HG03175 (cell line): ENCODE results near the gene FAM151B.
"Not testable (repeated sequence)": the region's sequence is repeated elsewhere in the genome, so short reads cannot be mapped to it uniquely, and the experiment has no call there.

Experiments
- ATAC-seq: cut with Tn5 transposase; IDR thresholded peaks from one replicate; pipeline ENCODE4 v1.9.1; 2021; ENCODE audit warnings: mild to moderate bottlenecking, moderate library complexity; ENCODE audit not compliant: unreplicated experiment

The FAM151B gene

GRCh38 chr5:80502800-80503199 is 14.9 kb downstream of the FAM151B start:
- no peak for ATAC-seq

GRCh38 chr5:80503641-80504040 is 15.7 kb downstream of the FAM151B start:
- no peak for ATAC-seq

DNA sequence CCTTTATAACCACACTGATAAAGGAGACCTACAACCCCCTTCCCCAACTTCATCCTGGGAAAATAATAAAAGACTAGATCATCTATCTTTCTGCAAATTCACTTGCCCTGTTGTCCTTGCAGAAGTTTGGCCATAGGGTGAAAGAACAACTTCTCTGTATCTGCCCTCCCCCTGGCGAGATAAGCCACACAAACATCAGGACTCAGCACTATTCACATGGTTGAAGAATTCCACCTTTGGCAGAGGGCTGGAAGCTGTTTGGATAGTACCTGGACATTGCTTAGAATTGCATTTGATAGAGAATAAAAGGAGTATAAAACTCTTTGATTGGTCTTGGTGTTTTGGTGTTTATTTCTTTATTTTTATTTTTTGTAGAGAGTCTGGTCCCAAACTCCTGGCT is 16.9 kb downstream of the FAM151B start:
- ATAC-seq = no peak

GRCh38 chr5:80507663-80508062 is 19.8 kb downstream of the FAM151B start:
- no peak for ATAC-seq

DNA sequence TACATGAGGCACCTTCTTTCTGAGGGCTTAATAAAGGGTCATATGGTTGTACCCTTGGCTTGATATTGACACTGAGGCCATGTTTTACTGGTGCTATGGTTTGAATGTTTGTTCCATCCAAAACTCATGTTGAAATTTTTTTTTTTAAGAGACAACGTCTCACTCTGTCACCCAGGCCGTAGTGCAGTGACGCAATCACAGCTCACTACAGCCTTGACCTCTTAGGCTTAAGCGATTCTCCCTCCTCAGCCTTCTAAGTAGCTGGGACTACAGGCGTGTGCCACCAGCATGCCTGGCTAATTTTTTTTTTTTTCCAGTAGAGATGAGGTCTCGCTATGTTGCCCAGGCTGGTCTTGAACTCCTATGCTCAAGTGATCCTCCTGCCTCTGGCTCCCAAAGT is 20.9 kb downstream of the FAM151B start:
- no peak for ATAC-seq

- no peak for ATAC-seq
These were observed 21.5 kb downstream of the FAM151B start for GRCh38 chr5:80509362-80509761.

DNA sequence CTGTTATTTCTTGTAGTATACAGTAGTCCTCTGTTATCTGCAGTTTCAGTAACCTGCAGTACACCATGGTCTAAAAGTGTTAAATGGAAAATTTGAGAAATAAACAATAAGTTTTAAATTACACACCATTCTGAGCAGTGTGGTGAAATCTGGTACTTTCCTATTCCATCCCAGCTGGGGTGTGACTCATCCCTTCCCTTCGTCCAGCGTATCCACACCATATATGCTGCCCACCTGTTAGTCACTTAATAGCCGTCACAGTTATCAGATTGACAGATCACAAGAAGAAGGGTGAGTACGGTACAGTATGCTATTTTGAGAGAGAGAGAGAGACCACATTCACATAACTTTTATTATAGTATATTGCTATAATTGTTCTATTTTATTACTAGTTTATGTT is 28.9 kb downstream of the FAM151B start:
- ATAC-seq = no peak

DNA sequence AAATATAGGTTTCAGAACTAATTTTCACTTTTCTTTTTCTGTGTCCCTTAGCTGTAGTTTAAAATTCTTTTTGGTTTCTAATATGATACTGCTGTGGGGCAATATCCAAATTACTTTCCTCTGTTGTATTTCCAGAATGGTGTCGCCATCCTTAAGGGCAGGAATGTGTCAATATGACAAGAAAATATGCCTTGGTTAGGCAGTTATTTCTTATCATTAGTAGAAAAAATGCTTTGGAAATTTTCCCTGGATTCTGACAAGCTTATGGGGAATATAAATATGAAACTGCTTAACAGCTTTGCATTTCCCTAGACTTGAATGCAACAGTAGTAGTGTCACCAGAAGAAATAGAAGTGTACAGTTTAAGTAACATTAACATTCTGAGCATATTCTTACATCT is 52.8 kb downstream of the FAM151B start:
- no peak for ATAC-seq

- no peak for ATAC-seq
These were observed 53.5 kb downstream of the FAM151B start for GRCh38 chr5:80541392-80541791.

GRCh38 chr5:80554646-80555045 is 66.7 kb downstream of the FAM151B start:
- no peak for ATAC-seq

- ATAC-seq = no peak
These were observed 67.2 kb downstream of the FAM151B start for GRCh38 chr5:80555099-80555498.

- no peak for ATAC-seq
These were observed 71.3 kb downstream of the FAM151B start for GRCh38 chr5:80559244-80559643.

- no peak for ATAC-seq
These were observed 77.4 kb downstream of the FAM151B start for GRCh38 chr5:80565330-80565729.

DNA sequence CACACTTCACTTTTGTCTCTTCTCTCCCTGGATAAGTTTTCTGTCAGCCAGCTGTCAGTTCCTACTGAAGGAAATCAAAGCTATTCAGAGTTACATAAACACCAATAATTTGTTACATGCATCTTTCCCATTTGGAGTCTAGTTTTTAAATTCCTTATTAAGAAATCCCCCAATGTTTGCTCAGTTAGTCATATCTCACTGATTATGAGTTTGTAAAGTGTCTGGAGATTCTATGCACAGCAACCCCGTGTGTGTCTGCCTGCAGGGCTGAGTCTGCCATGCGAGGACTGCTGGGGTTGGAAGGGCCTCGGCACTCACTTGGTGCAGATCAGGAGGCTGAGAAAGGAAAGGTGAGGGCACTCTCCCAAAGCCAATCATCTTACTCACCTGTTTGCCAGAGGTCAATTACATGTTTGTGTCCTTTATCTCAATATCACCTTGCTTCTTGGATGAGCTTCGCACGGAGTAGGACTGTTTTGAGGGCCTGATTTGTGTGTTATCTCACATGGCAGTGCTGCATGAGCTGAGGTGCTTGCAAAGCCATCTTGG is 78.9 kb downstream of the FAM151B start:
- ATAC-seq = no peak

- ATAC-seq = no peak
These were observed 80.4 kb downstream of the FAM151B start for GRCh38 chr5:80568251-80568650.

DNA sequence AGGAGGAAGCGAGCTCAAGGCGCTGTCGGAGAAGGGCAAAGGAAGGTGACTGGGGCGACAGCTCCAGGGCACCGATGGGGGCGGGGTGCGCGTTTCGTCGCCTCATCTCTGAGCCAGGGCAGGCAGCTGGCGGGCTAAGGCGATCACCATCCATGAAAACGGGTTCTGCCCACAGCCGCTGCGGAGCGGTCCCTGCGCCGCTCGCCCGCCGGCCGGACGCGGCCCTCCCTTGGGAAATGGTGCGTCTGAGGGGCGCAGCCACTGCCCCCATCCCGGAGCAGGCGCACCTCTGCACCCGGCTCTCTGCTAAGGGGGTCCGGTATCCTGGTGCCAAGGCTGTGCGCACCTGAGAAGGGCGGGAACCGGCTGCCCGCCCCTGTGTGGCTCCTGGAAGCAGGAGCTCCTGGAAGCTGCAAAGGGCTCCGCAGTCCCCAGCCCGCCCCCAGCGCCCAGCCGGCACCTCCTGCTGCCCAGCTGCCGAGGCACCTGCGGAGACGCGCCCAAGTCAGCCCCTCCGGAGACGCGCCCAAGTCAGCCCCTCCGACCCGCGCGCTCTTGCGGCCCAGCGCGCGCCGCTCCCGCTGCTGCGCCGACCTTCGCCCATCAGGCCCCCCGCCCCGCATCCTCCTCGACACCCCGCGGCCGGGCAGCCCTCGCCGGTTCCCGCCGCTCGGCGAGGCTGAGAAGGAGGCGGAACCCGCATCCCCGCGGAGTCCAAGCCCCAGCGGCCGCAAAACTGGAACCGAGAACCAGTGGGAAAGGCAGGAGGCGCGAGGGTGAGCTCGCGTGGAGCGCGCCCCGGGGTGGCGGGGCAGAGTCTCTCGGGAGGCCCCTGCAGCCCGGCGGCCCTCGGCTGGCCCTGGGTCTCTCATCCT is 81.4 kb downstream of the FAM151B start:
- ATAC-seq = no peak

- peak; percentile 39 for ATAC-seq
These were observed 82.3 kb downstream of the FAM151B start, which contains the start of gene ANKRD34B for GRCh38 chr5:80569961-80570786. ANKRD34B (minus strand) TSS chr5:80570280; CDS start chr5:80560019, 10,261 bp downstream.

GRCh38 chr5:80573062-80573461 is 85.2 kb downstream of the FAM151B start:
- no peak for ATAC-seq

DNA sequence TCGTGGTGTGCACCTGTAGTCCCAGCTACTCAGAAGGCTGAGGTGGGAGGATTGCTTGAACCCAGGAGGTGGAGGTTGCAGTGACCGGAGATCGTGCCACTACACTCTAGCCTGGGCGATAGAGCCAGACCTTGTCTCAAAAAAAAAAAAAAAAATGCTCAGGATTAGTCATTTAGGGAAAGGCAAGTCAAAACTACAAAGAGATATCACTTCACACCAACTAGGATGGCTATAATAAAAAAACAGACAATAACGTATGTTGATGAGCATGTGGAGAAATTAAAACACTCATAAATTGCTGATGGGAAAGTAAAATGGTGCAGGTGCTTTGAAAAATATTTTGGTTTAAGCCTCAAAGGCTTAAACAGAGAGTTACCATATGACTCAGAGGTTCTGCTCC is 88.5 kb downstream of the FAM151B start:
- no peak for ATAC-seq

DNA sequence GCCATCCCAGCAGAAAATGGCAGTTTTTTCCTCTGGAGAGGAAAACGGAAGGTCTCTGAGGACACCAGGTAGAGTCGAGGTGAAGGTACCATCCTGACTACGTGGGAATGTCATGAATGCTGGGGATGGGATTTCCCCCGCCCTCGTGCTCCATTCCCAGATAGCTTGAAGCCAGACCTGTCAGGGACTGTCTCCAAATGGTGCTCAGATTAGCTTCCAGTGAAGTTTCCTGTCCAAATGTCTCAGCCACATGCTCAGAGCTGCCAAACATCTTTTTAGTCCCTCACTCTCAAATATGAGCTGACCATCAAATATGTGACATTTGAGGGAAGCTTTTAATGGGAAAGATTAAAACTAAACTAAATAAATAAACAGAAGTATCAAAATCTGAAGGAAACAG is 89.8 kb downstream of the FAM151B start:
- ATAC-seq = no peak

DNA sequence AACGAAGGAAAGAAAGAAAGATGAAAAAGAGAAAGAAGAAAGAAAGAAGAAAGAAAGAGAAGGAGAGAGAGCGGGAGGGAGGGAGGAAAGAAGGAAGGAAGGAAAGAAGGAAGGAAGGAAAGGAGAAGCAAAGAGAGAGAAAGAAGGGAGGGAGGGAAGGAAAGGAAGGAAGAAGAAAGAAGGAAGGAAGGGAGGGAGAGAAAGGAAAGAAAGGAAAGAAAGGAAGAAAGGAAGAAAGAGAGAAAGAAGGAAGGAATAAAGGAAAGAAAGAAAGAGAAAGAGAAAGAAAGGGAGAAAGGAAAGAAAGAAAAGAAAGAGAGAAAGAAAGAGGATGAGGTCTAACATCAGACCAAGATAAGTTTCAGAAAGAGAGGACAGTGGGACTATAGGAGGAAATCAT is 91.2 kb downstream of the FAM151B start:
- ATAC-seq = no peak

DNA sequence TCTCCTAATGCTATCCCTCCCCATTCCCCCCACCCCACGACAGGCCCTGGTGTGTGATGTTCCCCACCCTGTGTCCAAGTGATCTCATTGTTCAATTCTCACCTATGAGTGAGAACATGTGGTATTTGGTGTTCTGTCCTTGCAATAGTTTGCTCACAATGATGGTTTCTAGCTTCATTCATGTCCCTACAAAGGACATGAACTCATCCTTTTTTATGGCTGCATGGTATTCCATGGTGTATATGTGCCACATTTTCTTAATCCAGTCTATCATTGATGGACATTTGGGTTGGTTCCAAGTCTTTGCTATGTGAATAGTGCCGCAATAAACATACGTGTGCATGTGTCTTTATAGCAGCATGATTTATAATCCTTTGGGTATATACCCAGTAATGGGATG is 92.4 kb downstream of the FAM151B start:
- not testable (repeated sequence) for ATAC-seq
